ENCODE measurements around the gene ANKRD28. TPM values are rescaled to one million over a fixed set of nuclear protein-coding genes. Genes with fewer than 3 reads are reported as not detected.
"Not testable (repeated sequence)": the region's sequence is repeated elsewhere in the genome, so short reads cannot be mapped to it uniquely, and the experiment has no call there.

ANKRD28 gene
- total RNA-seq, 1 experiment from 2014 or later, result 53.0 TPM

DNA sequence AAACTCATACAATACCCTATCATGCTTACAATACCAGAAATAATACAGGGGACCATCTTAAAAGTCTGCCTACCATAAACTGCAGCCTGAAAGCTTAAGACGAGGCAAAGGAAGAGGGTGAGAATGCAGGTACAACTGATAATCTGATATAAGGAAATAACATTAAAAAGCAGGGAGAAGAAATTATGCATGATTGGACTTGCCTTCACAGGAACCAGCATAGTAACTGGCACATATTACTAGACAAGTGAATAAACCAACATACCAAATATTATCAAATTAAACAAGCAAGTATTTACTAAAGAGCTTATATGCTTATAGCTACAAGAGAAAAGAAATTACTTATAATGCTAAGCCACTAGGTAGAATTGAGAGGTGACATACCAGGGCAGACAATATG, 18.7 kb downstream of the ANKRD28 start:
- no peaks in the 10 kb centered on the region for H4K20me1 ChIP-seq (ENCODE audit: low read length)
- H3K4me1 ChIP-seq (ENCODE audit: insufficient read depth, low read length), result peaks cover 8% of the 10 kb centered on the region
- H3F3A ChIP-seq (ENCODE audit: low read length, unreplicated experiment), result no peaks in the 10 kb centered on the region
- intact Hi-C loops (cut with micrococcal nuclease), result no loop called here
- no peak overlapping the region for H3K27ac ChIP-seq (ENCODE audit: low read length)
- DNase-seq, result no peak
- H3K4me2 ChIP-seq (ENCODE audit: low read length), result no peak overlapping the region
- CTCF ChIA-PET, result no interaction called here
- no peak for ATAC-seq
- H3K9me3 ChIP-seq (ENCODE audit: low read length), result no peaks in the 10 kb centered on the region
- TF ChIP-seq EZH2phosphoT487 (IDR thresholded peaks at IDR 0.05; ENCODE audit: borderline replicate concordance, low read length), result no peak
- no peak for TF ChIP-seq EZH2 (IDR thresholded peaks at IDR 0.05; ENCODE audit: low read length, unreplicated experiment)
- TF ChIP-seq, protein P1, sequence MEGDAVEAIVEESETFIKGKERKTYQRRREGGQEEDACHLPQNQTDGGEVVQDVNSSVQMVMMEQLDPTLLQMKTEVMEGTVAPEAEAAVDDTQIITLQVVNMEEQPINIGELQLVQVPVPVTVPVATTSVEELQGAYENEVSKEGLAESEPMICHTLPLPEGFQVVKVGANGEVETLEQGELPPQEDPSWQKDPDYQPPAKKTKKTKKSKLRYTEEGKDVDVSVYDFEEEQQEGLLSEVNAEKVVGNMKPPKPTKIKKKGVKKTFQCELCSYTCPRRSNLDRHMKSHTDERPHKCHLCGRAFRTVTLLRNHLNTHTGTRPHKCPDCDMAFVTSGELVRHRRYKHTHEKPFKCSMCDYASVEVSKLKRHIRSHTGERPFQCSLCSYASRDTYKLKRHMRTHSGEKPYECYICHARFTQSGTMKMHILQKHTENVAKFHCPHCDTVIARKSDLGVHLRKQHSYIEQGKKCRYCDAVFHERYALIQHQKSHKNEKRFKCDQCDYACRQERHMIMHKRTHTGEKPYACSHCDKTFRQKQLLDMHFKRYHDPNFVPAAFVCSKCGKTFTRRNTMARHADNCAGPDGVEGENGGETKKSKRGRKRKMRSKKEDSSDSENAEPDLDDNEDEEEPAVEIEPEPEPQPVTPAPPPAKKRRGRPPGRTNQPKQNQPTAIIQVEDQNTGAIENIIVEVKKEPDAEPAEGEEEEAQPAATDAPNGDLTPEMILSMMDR (conservative IDR thresholded peaks at IDR 0.05; ENCODE audit: low read depth, low read length), result no peak
- no peak overlapping the region for H3K4me3 ChIP-seq (ENCODE audit: low read length)
- POLR2A ChIA-PET (ENCODE audit: unreplicated experiment), result no interaction called here
- no peak overlapping the region for H2AFZ ChIP-seq (ENCODE audit: low read length)
- BruUV-seq (replicated peaks), result no TSS peak
- no peaks in the 10 kb centered on the region for H3K27me3 ChIP-seq (ENCODE audit: low read length)
- H3K9ac ChIP-seq (ENCODE audit: low read length), result no peak overlapping the region
- H3K79me2 ChIP-seq (ENCODE audit: low read length), result peaks cover 84% of the 10 kb centered on the region
- peaks cover 10% of the 10 kb centered on the region; the same call in 1 of the 2 replicates for H3K36me3 ChIP-seq (ENCODE audit: low read depth, low read length)
- H3K9me2 ChIP-seq (replicated peaks; ENCODE audit: low read length), result no peaks in the 10 kb centered on the region

DNA sequence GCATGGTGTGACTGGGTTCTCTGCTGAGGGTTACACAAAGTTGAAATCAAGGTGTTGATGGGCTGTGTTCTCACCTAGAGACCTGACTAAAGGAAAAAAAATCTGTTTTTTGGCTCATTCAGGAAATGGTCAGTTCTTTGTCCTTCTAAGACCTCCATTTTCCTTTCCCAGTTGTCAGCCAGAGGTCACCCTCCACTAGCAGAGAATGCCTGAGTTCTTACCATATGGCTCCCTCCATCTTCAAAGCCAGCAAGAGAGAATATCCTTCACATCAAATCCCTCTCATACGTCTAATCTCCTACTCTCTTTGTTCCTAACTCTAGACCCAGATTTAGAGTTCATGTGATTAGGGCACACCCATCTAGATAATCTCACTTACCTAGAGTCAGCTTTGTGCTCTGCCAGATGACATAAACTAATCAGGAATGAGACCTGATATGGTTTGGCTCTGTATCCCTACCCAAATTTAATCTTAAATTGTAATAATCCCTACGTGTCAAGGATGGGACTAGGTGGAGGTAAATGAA, 19.4 kb downstream of the ANKRD28 start:
- no peak overlapping the region for H3K27ac ChIP-seq (ENCODE audit: low read length)
- POLR2A ChIA-PET (ENCODE audit: unreplicated experiment), result no interaction called here
- intact Hi-C loops (cut with micrococcal nuclease), result no loop called here
- H3K4me1 ChIP-seq (ENCODE audit: insufficient read depth, low read length), result peaks cover 2% of the 10 kb centered on the region
- no peaks in the 10 kb centered on the region for H3K27me3 ChIP-seq (ENCODE audit: low read length)
- no peak overlapping the region for H3K4me2 ChIP-seq (ENCODE audit: low read length)
- no peak overlapping the region for H2AFZ ChIP-seq (ENCODE audit: low read length)
- H3K9me3 ChIP-seq (ENCODE audit: low read length), result no peaks in the 10 kb centered on the region
- H3K4me3 ChIP-seq (ENCODE audit: low read length), result no peak overlapping the region
- peaks cover 10% of the 10 kb centered on the region; the same call in 1 of the 2 replicates for H3K36me3 ChIP-seq (ENCODE audit: low read depth, low read length)
- BruUV-seq (replicated peaks), result no TSS peak
- TF ChIP-seq, protein P1 (conservative IDR thresholded peaks at IDR 0.05; ENCODE audit: low read depth, low read length), result no peak
- TF ChIP-seq EZH2phosphoT487 (IDR thresholded peaks at IDR 0.05; ENCODE audit: borderline replicate concordance, low read length) (no peak), EZH2 (IDR thresholded peaks at IDR 0.05; ENCODE audit: low read length, unreplicated experiment) (no peak)
- no peak overlapping the region for H3K9ac ChIP-seq (ENCODE audit: low read length)
- ATAC-seq, result no peak
- CTCF ChIA-PET, result interaction anchor here (0.6 kb wide), 1 partner anchor 34 kb away, joined by 3 read pairs; no protein-coding TSS in a partner anchor
- H3K9me2 ChIP-seq (replicated peaks; ENCODE audit: low read length), result no peaks in the 10 kb centered on the region
- no peaks in the 10 kb centered on the region for H4K20me1 ChIP-seq (ENCODE audit: low read length)
- peaks cover 84% of the 10 kb centered on the region for H3K79me2 ChIP-seq (ENCODE audit: low read length)
- no peaks in the 10 kb centered on the region for H3F3A ChIP-seq (ENCODE audit: low read length, unreplicated experiment)
- DNase-seq, result no peak

DNA sequence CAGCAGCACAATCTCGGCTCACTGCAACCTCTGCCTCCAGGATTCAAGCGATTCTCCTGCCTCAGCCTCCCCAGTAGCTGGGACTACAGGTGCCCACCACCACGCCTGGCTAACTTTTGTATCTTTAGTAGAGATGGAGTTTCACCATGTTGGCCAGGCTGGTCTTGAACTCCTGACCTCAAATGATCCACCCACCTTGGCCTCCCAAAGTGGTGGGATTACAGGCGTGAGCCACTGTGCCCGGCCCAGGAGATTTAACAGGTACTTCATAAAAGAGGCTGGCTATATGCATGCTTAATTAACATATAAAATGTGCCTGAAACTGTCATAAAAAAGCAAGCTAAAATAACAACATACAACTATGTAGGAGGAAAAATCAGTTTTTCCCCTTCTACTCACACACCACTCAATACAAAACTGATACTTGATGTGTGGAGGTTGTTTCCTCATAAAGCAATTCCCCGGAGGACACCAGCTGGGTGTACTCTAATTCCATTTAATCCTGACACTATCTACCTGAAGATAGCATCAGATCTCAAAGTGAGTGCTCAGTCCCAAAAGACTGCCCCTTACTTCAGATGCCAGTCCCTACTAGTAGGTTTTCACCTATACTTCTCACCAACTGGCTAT, 22.7 kb downstream of the ANKRD28 start:
- intact Hi-C loops (cut with micrococcal nuclease); ATAC-seq; H3K36me3 ChIP-seq (ENCODE audit: low read depth, low read length); H3F3A ChIP-seq (ENCODE audit: low read length, unreplicated experiment); H3K4me3 ChIP-seq (ENCODE audit: low read length); DNase-seq; H3K9ac ChIP-seq (ENCODE audit: low read length); H2AFZ ChIP-seq (ENCODE audit: low read length); CTCF ChIA-PET; H4K20me1 ChIP-seq (ENCODE audit: low read length); BruUV-seq (replicated peaks); H3K9me2 ChIP-seq (replicated peaks; ENCODE audit: low read length); POLR2A ChIA-PET (ENCODE audit: unreplicated experiment); H3K4me1 ChIP-seq (ENCODE audit: insufficient read depth, low read length); H3K27me3 ChIP-seq (ENCODE audit: low read length); H3K9me3 ChIP-seq (ENCODE audit: low read length); H3K4me2 ChIP-seq (ENCODE audit: low read length); H3K27ac ChIP-seq (ENCODE audit: low read length): not testable (repeated sequence)
- peaks cover 83% of the 10 kb centered on the region for H3K79me2 ChIP-seq (ENCODE audit: low read length)

Measured in PC-3 (cell line).